Activated CD8-positive, alpha-beta memory T cell treated with anti-CD3 and anti-CD28 coated beads, Interleukin-2, amount 50 U/mL, for 4 hours (primary cell): Measurements from ENCODE around the gene CXCL3.

ENCODE experiments used
- DNase-seq: peaks from one replicate; pipeline ENCODE4 v3.0.0-alpha.2; 2020

Gene CXCL3

DNA sequence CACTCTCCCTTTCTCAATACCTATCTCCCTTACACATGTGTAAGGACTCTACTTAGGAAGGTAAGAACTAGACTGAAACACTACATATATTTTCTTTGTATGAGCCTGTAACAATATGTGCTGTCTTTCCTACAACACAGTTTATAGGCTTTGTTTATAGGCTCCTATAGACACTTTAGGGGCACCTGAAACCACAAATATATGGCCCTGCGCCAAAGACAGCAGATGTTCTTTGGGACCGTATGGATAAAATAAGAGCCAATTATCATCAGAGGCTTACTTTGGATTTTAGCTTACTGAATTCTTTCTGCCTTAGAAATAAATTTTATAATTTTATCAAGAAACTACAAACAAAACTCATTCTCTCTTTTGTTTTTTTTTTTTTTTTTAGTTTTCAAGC, 16.6 kb upstream of the CXCL3 start:
- DNase-seq = no peak

DNA sequence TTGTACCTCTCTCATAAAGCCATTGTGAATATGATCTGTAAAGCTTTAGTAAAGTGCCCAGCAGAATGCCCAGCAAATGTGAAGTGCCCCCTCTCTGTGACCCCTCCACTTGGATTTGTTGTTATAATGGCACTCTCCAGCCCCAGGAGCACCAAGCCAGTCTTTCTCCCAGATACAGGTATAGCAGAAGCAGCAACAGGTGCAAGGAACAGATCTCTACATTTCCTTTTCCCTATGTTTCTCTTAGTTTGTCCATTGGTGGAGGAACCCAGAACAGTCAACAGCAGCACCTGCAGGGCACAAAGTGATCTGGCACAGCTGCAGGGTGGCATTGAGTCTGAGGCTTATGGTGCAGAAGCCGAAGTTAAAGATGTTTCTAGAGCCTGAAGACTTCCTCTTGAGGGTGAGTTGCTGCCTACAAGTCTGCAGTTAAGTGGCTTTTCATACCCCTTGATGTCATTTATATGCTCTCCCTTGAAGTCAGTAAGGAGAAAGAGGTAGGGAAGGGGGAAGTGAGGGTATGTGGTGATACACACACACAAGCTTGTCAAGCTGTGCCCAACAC, 16.1 kb upstream of the CXCL3 start:
- DNase-seq = no peak

DNA sequence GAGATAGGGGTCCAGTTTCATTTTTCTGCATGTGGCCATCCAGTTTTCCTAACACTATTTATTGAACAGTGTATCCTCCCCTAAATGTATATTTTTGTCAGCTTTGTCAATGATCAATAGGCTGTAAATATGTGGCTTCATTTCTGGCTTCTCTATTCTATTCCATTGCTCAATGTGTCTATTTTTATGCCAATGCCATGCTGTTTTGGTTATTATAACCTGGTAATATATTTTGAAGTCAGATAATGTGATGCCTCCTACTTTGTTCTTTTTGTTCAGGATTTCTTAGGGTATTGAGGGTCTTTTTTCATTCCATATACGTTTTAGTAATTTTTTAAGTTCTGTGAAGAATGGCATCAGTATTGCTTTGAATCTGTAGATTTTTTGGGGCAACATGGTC, 8.7 kb upstream of the CXCL3 start:
- DNase-seq = no peak

DNA sequence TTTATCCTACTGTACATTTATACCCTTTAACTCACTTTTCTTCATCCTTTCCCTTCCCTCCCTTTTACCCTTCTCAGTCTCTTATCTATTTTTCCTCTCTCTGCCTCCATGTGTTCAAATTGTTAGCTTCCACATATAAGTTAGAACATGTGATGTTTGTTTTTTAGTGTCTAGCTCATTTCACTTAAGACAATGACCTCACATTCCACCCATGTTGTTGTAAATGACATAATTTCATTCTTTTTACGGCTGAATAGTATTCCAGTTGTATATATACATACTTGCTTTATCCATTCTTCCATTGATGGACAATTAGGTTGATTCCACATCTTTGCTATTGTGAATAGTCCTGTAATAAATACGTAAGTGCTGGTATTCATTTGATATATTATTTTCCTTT, 7.3 kb upstream of the CXCL3 start:
- DNase-seq = no peak

DNA sequence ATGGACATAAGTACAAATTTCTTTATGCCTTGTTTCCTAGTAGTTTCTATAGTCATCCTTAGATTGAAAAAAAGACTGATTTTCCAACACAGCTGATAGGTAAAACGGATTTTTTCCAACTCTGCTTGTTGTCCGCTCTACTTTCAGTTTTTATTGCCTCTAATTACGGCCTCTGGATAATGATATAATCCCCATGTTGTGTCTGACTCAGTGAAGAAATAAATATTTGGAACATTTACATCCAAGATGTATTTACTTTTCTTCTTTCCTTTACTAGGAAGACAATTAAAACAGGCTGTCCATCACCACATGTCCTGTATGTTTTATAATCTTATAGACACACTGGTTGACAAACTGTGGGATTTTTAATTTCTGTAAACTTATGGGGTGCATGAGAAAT, 6.8 kb upstream of the CXCL3 start:
- no peak for DNase-seq

DNA sequence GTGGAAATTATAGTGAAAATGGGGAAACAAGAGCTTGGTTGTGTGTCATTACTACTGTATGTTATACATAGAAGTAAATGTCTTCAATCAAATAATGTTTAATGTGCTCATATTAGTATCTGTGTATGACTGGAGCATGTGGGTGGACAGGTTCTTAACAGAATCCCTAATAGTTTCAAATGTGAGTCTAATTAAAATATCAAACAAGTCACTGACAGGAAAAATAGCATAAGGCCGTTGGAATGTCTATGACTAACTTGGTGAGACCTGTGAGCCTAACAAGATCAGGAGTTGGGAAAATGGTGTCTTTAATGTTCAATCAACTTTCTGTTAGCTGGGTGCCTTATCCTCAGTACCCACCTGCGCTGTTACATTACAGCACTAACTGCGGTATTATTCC, 6.2 kb upstream of the CXCL3 start:
- no peak for DNase-seq

DNA sequence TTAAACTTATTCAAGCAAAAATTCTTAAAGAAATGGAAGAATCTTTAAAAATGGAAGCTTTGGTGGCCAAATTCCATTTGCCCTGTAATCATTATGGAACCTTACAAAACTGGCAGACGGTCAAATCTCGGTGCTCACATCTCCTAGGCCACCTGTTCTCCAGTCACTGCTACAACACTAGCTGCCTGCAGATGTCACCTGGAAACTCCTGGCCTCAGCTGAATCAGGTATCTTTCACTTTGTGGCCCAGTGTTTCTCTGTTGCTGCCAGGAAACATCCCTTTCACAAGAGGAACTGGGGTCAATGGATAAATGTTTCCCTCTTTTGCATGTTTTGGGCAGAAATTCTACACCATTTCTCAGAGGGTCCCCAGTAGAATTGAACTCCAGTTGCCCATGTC, 4.2 kb upstream of the CXCL3 start:
- DNase-seq = no peak

DNA sequence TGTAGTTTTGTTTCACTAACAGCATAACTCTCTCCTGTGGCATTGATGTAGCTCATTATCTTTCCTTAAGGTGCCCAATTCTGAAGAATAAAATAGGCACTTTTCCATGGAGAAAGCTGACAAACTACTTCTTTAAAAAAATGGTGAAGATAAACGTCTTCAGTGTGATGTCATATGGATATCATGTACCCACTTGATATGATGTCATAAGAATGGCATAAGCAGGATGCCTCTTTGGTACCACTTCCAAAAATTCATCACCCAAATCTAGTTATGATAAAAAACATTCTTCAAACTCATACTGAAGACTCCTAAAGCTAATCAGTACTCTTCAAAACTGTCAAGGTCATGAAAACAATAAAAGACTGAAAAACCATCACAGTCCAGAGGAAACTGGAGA, 2.9 kb upstream of the CXCL3 start:
- no peak for DNase-seq

DNA sequence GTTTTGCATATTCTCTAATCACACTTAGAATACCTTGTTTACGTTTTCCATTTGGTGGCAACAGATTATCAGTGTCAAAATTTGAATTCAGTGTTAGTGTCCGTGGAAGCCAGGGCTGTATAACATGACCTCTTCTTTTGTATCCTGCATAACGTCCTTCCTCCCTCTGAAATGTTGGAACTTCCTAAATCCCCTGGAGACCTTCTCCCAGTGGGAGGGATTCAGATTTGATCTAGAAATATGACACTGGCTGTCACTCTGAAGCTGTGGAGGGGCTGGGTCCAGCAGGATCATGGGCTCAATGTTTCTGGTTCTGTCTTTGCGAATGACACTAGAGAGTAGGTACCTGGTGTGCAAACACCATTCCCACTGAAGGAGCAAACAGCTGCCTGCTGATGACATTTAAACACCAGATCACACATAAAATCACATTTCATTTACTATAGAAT, 850 bp upstream of the CXCL3 start:
- DNase-seq = no peak

DNA sequence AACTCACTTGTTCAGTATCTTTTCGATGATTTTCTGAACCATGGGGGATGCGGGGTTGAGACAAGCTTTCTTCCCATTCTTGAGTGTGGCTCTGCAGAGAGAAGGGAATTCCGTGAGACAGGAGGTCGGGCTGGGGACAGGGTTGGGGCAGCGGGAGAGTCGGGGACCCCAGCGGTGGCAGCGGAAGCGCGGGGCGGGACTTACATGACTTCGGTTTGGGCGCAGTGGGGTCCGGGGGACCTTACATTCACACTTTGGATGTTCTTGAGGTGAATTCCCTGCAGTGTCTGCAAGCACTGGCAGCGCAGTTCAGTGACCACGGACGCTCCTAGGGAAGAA, 434 bp downstream of the CXCL3 start:
- DNase-seq = no peak

DNA sequence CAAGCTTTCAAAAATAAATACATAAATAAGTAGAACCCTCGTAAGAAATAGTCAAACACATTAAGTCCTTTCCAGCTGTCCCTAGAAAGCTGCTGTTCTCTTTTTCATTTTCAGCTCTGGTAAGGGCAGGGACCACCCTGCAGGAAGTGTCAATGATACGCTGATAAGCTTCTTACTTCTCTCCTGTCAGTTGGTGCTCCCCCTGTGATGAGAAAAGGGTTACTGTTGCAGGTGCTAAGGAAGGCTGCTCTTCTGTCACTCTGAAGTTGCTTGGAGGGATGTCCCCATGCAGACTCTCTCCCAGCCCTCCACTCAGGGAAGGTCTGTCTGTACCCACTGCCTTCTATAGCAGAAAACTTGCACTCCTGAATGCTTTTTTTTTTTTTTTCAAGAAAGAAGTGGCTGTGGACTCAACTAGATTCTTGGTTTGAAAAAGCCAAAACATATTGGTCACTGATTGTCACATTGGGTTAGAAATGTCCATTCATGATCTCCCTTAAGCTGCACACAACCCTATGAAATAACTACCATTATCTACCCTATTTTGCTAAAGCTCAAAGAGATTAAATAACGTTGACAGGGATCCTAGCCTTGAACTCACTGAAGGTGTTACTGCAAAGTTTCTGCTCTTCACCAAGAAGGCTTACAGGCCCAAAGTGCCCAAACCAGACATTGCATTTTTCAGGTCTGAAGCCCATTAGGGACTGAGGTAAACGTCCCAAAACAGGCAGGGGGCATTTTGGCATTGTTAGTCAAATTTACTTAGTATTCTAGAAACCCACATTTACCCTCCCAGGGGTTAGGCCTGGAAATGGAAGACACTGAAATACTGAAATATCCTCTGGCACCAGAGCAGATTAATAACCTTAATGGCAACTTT, 1.2 kb downstream of the CXCL3 start:
- no peak for DNase-seq

DNA sequence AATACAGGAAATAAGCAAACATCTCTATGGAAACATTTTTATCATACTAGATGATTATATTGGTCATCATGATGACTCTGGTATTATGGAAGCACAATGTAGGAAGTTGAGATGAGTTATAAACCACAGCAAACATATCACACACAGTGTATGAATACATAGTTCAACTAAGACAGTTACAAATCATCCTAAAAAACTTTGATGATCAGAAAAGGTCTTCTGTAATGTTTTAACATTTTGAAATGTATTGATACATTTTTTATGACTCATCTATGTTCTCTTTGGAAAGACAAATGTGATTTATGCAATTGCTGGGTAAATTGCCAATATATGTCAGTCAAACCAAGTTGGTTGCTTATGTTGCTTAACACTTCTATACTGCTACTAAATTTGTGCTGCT, 4.8 kb downstream of the CXCL3 start:
- no peak for DNase-seq

DNA sequence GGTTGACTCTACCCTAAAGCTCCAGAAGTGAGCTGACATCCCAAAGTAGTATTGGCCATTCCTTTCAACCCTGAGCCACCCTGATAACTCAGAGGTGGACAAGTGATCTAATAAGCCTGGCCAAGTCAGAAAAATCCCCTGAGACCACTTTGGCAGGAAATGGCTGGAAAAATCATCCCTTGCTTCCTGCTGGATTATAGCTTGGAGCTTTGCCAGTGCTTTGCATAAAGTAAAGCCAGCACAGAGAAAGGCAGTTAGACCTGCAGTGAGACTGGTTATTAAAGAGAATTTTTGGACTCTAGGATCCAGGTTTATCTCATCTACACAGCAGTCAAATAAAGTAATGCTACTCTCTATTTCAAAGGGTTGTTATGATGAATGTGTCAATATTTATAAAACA, 6.4 kb downstream of the CXCL3 start:
- DNase-seq = no peak

DNA sequence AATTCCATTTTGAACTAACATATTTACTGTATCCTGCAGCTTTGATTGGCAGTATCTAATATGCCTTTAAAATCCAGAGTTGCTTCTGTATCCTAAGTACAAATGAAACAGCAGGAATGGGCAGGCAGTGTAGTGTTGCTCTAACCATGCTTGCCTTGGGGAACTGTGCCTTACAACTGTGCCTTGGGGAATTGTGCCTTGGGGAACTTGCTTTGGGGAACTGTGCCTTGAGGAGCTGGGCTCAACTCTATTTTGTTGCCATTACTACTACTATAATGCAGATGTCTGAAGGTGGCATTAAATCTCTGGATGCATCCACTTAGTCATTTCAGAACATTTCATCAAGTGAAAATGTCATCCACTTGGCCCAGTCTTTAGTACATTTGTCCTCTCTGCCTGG, 6.9 kb downstream of the CXCL3 start:
- no peak for DNase-seq

DNA sequence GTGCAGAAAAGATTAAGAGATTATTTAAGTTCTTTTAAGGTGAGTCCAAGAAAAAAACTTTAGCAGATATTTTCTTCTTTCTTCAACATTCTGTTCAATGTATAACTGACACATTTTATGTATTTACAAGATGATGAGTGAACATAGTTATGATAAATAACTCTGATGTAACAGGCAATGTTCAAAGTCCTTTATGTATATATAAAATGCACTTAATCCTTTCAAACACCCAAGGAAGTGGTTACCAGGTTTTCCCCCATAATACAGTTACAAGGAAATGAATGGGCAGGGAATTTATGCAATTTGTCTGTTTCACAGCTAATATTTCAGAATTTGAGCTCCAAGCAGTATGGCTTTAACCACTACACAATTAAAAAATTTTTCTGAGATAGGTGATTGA, 8.2 kb downstream of the CXCL3 start:
- DNase-seq = no peak

DNA sequence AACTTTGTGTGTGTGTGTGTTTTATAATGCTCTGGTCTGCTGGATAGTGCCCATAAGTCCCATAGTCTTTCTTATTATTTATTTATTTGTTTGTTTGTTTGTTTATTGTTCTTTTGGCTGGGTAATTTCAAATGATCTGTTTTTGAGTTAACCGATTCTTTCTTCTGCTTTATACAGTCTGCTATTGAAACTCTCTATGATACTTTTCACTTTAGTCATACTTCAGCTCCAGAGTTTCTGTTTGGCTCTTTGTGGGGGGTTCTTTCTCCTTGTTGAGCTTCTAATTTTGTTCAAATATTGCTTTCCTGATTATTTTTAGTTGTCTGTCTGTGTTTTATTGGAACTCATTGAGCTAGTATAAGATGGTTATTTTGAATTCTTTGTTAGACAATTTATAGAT, 10.0 kb downstream of the CXCL3 start:
- no peak for DNase-seq

DNA sequence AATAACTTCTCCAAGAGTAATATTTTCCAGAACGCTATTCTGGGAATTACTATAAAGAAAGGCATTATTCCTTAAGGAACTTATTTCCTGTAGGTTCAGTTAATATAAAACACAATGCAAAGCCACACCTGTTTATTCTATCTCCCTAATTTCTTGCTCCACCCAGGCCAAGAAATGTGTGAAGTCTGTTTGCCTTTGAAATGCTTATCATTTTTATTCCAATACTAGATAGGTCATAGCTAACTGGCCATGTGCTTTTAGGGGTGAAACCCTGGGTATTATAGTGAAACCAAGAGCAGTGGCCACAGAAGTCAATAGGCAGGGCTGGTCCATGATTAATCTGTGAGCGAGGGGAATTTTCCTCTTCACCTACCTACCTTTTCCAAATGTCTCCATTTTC, 14.8 kb downstream of the CXCL3 start:
- DNase-seq = no peak

DNA sequence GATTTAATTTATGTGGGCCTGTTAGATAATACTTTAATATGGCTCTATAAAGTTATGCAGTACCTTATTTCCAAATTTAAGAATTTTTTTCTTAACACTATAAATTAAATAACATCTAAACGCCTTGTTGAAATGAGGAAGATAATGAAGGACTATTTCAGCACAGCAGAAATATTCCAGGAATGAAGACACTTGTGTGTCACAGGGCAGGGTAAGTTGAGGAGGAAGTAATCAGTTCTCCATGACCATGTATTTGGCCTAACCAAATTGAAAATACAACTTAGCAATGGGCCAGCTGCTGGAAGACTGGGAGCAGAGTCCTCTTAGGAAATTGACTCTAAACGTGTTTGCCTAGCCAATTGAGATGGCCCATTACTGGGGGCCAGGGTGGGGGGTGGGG, 16.9 kb downstream of the CXCL3 start:
- no peak for DNase-seq

DNA sequence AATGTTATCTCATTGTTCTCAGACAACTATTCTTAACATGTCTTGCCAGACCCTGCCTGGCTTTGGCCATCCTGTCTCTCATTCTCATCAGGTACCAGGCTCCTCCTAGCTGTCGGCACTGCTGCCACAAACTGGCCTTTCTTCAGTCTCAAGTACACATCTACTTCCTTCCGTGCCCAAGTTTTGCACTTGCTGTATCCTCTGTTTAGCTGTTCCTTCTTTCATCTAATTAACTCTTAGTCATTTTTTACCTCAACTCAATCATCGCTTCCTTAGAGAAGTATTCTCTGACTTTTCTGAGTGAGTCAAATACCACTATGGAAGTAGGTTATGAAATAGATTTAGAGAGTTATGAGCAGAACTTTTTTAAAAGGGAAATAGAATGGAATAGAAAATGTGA, 19.7 kb downstream of the CXCL3 start:
- DNase-seq = no peak

DNA sequence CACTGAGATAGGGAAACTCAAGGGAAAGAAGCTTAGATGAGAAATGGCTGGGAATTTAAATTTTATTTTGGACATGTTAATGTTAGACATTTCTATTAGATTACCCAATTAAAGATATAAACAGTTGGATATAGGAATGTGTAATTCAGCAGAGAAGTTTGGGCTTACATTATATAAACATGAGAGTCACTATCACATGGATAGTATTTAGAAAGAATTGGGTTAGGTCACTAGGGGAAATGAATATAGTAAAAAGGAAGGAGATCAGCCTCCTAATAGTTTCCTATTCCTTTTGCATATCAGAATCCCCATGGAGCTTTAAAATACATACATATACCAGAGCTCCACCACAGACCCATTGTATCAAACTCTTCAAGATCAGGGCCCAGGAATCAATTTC, 20.4 kb downstream of the CXCL3 start:
- no peak for DNase-seq

DNA sequence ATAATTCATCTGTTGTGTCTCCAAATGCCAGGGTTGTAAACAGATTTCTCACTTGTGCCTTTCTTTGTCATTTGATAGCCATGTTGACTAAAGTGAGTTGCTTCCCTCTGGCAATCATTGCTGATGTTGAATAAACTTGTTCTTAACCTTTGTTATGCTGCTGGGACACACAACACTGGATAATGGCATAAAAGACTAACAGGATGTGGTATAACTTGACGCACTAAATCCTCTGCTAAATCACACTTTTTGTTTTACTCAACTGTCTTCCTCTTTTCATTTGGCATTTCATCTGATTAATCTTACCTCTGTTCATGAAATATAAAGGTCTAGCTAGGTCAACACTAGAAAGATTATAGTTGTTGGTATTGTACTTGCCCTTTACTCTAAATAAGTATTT, 22.4 kb downstream of the CXCL3 start:
- no peak for DNase-seq

DNA sequence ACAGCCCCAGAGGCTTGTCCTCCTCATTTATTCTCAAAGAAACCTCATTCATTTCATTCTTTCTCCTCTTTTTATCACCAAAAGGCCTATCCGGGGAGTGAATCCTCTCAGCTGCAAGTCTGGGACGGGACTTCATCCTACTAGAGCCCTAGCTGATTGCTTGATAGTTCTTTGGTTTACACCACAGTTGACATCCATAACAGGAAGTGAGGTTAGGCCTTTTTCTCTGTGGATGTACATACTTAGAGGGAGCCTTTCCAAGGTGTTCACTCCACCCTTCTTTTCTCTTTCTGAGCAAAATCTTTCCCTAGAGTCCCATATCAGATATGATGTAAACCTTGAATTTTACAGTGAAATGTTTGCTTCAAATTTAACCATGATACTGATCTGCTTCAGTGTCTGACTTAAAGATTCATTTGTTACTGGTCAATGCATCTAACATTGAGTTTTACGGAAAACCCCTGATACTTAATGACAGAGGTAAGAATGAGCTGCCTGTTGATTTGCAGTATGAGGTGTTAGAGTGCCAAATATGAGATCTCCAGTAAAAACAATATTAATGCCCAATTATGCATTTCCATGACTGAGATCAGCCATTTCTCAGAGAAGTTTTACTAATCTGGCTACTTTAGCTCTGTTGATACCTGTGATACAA, 23.2 kb downstream of the CXCL3 start:
- DNase-seq = no peak

DNA sequence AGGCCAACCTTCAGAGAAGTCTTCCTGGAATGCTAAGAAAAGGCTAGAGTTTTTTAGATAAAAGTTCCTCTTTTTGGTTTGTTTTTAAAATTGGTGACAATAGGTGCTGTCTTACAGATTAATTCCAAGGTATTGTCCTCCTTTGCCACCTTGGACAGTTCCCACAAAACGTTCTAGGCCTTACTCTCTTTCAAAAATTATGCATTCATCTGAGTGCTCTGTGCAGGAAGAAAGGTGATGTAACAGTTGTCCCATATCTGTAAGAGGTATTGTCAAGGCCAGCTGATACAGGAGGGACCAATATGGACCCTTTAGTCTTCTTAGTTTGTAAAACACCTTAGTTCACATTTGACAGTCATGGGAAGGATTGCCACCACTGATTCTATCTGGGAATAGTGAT, 24.2 kb downstream of the CXCL3 start:
- no peak for DNase-seq

DNA sequence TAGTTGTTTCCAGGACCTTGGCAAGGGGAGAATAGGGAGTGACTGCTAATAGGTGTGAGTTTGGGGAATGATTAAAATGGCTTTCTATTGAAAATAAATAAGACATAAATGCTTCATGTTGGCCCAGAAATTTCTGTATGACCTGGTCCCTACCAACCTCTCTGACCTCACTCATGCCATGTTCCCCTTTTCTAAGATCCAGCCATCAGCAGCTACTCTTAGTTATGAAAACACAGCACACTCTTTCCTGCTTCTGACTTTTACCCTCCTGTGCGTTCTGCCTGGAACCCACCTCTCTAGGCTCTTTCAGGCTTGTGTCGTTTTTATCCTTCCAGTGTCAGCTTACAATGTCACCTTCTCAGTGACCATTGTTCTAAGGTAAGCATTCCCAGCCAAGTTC, 25.2 kb downstream of the CXCL3 start:
- no peak for DNase-seq

DNA sequence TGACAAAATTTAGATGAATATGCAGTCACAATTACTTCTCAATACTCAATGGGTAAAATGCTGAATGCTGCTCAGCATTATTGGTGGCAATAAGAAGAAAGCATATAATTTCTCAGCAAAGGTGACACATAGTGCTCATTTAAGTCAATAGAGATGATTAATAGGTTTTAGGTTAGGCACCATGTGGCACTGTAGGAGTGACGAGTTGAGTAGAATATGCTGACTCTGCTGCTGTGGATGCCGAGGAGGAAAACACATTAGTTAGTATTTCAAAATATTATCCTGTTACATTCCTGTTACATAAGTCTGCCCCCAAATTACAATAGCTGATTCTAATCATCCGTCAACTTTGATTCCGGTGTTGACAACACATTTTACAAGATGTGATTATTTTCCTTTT, 26.4 kb downstream of the CXCL3 start:
- no peak for DNase-seq
